GM12875 (cell line): Measurements from ENCODE around the gene GABARAP.

Source experiments
- H3K4me3 ChIP-seq: one replicate; pipeline ENCODE4 v1.5.1; 2011; ENCODE audit warnings: low read depth, low read length, control low read depth
- TF ChIP-seq, protein P1 (sequence below): IDR thresholded peaks from 2 replicates; pipeline ENCODE4 v1.5.1; 2011; ENCODE audit warnings: low read depth, mild to moderate bottlenecking, control low read depth, inconsistent platforms, low read length, moderate library complexity, borderline replicate concordance; ENCODE audit not compliant: insufficient read depth

The GABARAP gene

DNA sequence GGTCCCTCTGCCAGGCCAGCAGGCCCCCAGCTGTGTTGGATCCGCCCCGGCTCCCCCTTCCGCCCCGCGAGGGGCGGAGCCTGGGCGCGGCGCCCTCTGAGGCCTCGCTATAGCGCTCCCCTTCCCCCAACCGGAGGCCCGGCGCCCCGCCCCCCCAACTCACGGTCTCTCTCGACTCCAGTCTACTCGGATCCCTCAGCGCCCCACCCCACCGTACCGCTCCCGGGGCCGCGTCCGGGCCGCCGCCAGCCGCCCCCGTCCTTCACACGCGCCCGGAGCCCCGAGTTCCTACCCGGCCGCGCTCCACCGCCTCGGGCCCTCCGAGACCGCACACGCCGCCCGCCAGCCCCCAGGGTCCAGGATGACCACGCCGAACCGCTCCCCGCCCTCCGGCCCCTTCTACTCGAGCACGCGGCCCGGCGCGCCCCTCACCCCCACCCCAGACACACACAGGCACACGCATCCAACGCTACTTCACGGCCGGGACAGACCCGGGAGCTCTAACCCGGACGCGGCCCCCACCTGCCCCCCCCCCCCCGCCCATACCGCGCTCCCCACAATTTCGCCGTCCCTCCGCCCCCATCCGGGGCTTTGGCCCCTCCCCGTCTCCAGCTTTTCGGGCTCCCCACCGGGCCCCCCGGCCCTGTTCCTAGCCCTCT lies 4.4 kb downstream of the GABARAP start:
- peak overlapping the region; percentile 74 for H3K4me3 ChIP-seq
- TF ChIP-seq, protein P1, sequence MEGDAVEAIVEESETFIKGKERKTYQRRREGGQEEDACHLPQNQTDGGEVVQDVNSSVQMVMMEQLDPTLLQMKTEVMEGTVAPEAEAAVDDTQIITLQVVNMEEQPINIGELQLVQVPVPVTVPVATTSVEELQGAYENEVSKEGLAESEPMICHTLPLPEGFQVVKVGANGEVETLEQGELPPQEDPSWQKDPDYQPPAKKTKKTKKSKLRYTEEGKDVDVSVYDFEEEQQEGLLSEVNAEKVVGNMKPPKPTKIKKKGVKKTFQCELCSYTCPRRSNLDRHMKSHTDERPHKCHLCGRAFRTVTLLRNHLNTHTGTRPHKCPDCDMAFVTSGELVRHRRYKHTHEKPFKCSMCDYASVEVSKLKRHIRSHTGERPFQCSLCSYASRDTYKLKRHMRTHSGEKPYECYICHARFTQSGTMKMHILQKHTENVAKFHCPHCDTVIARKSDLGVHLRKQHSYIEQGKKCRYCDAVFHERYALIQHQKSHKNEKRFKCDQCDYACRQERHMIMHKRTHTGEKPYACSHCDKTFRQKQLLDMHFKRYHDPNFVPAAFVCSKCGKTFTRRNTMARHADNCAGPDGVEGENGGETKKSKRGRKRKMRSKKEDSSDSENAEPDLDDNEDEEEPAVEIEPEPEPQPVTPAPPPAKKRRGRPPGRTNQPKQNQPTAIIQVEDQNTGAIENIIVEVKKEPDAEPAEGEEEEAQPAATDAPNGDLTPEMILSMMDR = no peak

DNA sequence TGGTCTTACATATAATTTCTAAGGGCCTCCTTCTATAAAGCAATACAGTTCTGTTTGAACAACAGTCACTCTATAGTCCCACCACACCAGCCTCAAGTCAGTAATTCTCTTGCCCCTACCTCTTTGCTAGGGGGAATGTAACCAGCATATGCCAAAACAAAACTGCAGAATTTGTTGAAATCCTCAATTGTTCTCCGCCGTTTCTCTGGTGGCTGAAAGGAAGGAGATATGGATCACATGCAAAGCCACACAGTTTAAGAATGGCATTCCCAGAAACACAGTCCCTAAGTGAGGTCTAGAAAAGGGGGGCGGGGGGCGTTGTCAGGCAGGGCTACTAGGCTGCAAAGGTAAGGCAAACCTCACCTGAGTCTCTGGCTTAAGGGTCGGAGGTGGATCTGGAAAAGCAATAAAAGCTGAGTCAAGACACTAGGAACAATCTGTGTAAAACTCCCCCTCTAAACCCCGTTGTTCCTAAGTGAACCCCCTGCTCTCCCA lies 4.9 kb downstream of the GABARAP start:
- TF ChIP-seq, protein P1 = no peak
- H3K4me3 ChIP-seq = peak overlapping the region; percentile 74

DNA sequence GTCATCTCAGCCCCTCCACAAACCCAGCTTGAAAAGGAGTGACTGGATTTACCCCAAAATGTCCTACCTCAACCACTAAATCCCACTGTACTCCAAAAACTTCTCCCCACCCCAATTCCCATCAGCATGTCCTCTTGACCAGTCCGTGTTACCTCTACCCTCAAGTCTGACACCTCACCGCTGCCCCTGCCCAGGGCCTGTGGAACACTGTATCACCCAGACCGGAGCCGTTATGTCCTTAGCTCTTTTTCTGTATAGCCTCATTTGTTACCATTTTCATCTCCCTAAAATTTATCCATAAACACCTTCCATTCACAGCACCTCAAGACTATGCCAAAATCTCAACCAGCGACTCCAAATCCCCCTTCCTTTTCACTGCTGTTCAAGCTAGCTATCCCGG lies 5.4 kb downstream of the GABARAP start:
- TF ChIP-seq, protein P1 = no peak
- H3K4me3 ChIP-seq = no peak overlapping the region

DNA sequence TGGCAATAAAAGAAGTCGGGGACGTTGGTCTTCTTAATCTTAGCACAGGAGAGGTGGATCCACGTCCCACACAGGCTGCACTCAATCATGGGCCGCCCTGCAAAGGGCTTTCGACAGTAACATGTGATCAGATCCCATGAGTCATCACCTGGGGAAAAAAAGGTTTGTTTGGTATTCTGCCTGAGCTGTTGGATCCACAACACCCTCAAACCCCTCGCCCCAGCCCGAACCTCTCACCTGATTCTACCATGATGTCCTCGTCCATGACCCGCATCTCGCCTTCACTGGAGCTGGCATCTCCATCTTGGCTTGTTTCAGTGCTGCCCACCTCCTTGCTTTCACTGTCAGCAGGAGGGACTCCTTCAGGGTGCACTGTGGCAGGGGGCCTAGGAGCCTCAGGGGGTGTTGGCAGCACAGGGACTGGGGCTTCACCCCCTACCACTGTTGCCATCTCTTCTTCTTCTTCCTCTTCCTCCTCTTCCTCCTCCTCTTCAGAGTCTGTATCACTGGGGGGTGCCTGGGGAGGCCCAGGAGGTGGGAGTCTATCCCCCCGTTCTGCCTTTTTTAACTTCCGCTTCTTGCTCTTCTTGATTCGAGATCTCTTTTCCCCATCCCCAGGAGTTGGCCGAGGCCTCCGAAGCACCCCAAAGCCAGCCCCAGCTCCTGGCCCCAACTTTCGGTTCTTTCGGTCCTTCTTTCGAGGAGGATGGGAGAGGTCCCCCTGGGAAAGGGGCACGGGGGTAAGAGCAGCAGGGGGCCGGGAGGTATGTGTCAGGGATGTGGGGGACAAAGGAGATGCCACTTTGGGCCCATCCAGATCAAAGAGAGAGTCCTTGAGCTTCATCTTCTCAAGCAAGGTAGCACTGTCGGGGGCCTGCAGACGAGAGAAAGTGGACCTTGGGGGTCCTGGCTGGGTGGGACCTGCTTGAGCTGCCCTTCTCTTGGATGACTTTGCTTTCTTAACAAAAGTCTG lies 6.3 kb downstream of the GABARAP start:
- no peak overlapping the region for H3K4me3 ChIP-seq
- TF ChIP-seq, protein P1 = no peak

DNA sequence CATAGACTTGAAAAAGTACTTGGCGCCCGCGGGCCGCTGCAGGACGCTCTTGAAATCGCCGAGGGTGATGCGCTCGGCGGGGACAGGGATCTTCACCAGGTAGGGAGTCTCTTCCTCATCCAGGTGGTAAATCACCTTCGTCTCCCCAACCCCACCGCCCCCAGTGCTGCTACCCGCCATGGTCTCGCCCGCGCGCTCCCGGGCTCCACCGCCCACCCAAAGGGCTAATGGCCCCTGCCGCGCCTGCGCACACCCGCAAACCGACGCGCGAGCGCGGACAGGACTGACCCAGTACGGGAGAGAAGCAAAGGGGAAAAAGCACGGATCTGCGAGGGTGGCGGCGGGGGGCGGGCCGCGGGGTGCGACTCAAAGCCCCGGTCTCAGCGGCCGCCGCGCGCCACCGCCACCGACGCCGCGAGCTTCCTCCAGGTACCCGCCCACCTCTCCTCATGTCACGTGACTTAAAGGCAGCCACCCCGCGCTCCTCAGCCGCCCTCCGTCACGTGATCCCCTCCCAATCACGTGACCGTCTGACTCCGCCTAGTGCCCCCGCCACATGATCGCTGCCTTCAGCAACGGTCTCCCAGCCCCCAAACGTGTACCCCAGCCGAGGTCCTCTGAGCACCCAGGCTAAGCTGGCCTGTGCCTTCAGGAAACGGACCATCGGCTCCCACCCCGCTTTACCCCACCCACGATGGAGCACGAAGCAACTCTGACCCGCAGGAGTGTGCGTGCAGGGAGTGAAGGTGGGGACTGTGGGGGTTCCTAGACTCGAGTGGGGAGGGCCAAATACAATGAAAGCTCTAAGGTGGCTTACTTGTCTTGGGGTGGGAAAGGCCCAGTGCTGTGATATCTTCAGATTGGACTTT lies 7.9 kb downstream of the GABARAP start, which contains the start of gene DVL2:
DVL2 (minus strand) TSS at position 435 of the 869 bp plus-strand sequence; CDS start at position 180, 255 bp downstream.
- peak within 1 kb of the TSS; percentile 56 for H3K4me3 ChIP-seq
- TF ChIP-seq, protein P1 = no peak

DNA sequence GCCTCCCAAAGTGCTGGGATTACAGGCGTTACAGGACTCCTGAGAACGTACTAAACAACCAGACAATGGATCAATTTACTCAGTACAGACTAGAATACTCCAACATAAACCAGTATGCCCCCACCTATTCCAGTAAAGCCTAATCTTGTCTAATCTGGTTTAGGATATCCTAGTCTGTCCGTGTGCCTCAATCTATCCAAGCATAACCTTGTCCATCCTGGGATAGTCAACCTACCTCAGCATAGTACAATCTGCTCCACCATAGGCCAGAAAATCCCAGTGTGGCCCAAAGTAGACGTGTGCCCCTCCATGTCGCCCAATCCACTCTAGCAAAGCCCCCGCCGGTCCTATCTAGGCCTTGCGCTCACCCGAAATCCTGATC lies 8.6 kb downstream of the GABARAP start:
- TF ChIP-seq, protein P1 = no peak
- peak overlapping the region; percentile 56 for H3K4me3 ChIP-seq
